Tongue (tissue), 2 donors: ENCODE results near the gene TGFBR1. TPM values are rescaled to one million over a fixed set of nuclear protein-coding genes. Genes with fewer than 3 reads are reported as not detected.

Source experiments
- DNase-seq: peaks from one replicate; pipeline ENCODE4 v3.0.0-alpha.2; 2015
- total RNA-seq: library from RNA; depleted of rRNA; stranded (reverse); fragments of >200 nt; gene quantifications from one replicate; pipeline ENCODE4 v1.2.3, GENCODE V29; 2014

Gene TGFBR1
- total RNA-seq, result 62.0 TPM

- peak; percentile 97 for DNase-seq
These were observed at the start of gene TGFBR1 for GRCh38 chr9:99104459-99105151. TGFBR1 (plus strand) TSS chr9:99105113; CDS start chr9:99105206, 93 bp downstream.

- DNase-seq, result no peak
These were observed 49.5 kb upstream of the TGFBR1 start for GRCh38 chr9:99055384-99055783.

- DNase-seq, result no peak
These were observed 48.7 kb upstream of the TGFBR1 start for GRCh38 chr9:99056186-99056585.

GRCh38 chr9:99056886-99057664 lies 47.8 kb upstream of the TGFBR1 start:
- DNase-seq, result no peak

GRCh38 chr9:99057665-99058625 lies 47.0 kb upstream of the TGFBR1 start:
- no peak for DNase-seq

- DNase-seq, result no peak
These were observed 45.7 kb upstream of the TGFBR1 start for GRCh38 chr9:99058964-99059921.

GRCh38 chr9:99060621-99061020 lies 44.3 kb upstream of the TGFBR1 start:
- DNase-seq, result no peak

GRCh38 chr9:99062549-99062948 lies 42.4 kb upstream of the TGFBR1 start:
- DNase-seq, result no peak

GRCh38 chr9:99063522-99063921 lies 41.4 kb upstream of the TGFBR1 start:
- DNase-seq, result no peak

GRCh38 chr9:99066571-99066970 lies 38.3 kb upstream of the TGFBR1 start:
- no peak for DNase-seq

GRCh38 chr9:99069075-99069474 lies 35.8 kb upstream of the TGFBR1 start:
- DNase-seq, result no peak

GRCh38 chr9:99069546-99069945 lies 35.4 kb upstream of the TGFBR1 start:
- DNase-seq, result no peak

GRCh38 chr9:99070681-99071080 lies 34.2 kb upstream of the TGFBR1 start:
- DNase-seq, result no peak

GRCh38 chr9:99071313-99072039 lies 33.4 kb upstream of the TGFBR1 start:
- DNase-seq, result no peak

GRCh38 chr9:99072040-99072394 lies 32.9 kb upstream of the TGFBR1 start:
- DNase-seq, result no peak

GRCh38 chr9:99073347-99073746 lies 31.6 kb upstream of the TGFBR1 start:
- DNase-seq, result no peak

GRCh38 chr9:99073985-99074901 lies 30.7 kb upstream of the TGFBR1 start:
- no peak for DNase-seq

- DNase-seq, result no peak
These were observed 30.0 kb upstream of the TGFBR1 start for GRCh38 chr9:99074902-99075245.

- peak; percentile 82 for DNase-seq
These were observed 29.5 kb upstream of the TGFBR1 start for GRCh38 chr9:99075246-99075912.
